ENCODE results near the gene SMAD6. TPM values are rescaled to one million over a fixed set of nuclear protein-coding genes. Genes with fewer than 3 reads are reported as not detected.

SMAD6 gene
- total and polyA plus RNA-seq, 9 of the 15 experiments (the other 6 are each of a cell fraction or from before 2014, with no cell fraction given) = 0.10 to 15.5 (median 3.7) TPM

GRCh38 chr15:66654739-66655375, 47.2 kb upstream of the SMAD6 start (continued):
- TF ChIP-seq SMARCB1 (IDR thresholded peaks at IDR 0.05; ENCODE audit: insufficient read length, low read depth) (no peak), PCBP2 (IDR thresholded peaks at IDR 0.05; ENCODE audit: low read depth, low read length, poor library complexity, severe bottlenecking) (no peak), GATAD2B (IDR thresholded peaks at IDR 0.05; ENCODE audit: borderline replicate concordance) (0 out of 2 replicates have a peak, but pooled peaks have one; percentile 54), LARP7 (IDR thresholded peaks at IDR 0.05) (no peak), ZNF639 (CRISPR knock-in tag; conservative IDR thresholded peaks at IDR 0.05 in 1 of 2, IDR thresholded peaks at IDR 0.05 in 1 of 2) (peak in 1 of 2 experiments; percentile 74; a peak in 2 of 4 replicates), NR2F6 (CRISPR knock-in tag; IDR thresholded peaks at IDR 0.05) (no peak), MLLT1 (IDR thresholded peaks at IDR 0.05) (0 out of 4 replicates have a peak, but pooled peaks of 1 of the 2 experiments have one; percentile 25), CBFA2T3 (IDR thresholded peaks at IDR 0.05) (peak; percentile 56), MAFK (IDR thresholded peaks at IDR 0.05; ENCODE audit: low read length) (no peak), HMGN3 (IDR thresholded peaks at IDR 0.05; ENCODE audit: borderline replicate concordance, extremely low read depth, insufficient read length, low read depth, low read length) (peak; percentile 95), NBN (IDR thresholded peaks at IDR 0.05; ENCODE audit: low read depth) (no peak), SPI1 (IDR thresholded peaks at IDR 0.05; ENCODE audit: borderline replicate concordance, low read depth, low read length) (no peak), FIP1L1 (IDR thresholded peaks at IDR 0.05; ENCODE audit: low read depth, low read length, poor library complexity, severe bottlenecking) (no peak)
- TF ChIP-seq, protein P1, sequence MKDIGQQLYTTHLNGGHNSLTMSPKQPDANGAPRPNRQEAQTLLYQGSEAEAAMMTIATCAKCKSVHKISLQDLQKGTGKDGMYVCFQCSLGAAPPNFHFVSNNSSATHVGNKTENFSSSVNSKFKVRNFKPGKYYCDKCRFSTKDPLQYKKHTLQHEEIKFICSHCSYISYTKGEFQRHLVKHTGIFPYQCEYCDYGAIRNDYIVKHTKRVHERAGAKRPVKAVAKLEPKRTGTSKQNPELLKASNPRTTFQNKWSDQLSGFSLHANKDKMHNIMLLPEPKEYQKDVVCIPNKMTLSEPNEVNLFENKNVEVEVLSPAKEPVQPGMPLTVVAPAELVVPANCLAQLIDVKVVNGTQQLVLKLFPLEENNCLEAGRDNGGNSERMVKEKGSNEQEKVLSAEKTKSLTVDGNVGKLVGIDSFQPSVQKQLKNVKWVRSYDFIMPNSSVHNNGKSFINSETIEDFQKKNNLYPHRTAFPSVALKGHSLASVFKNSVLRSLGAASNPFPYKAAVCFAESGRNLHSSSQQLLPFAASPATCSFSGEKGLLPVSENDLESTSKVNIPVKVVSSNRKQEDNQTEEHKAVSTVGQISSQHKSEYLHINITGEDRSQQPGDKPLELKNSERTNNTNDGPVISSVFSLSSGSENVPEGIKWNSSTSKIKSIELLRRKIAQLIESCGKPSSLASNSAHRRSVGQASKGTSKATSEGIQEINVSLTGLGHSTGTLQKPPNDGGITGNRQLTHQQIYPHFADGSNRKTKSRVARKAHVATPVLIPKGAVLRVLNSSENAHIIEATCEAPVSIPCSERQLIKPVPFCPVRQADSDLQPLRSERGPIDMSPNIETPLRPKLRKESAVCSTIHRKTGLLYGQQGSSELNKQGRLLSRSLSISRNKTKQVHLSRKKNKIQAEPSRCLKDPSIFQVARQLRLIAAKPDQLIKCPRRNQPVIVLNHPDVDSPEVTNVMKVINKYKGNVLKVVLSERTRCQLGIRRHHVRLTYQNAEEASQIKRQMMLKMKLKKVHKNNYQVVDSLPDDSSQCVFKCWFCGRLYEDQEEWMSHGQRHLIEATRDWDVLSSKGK (CRISPR knock-in tag; IDR thresholded peaks at IDR 0.05) = no peak
- TF ChIP-seq, protein P2, sequence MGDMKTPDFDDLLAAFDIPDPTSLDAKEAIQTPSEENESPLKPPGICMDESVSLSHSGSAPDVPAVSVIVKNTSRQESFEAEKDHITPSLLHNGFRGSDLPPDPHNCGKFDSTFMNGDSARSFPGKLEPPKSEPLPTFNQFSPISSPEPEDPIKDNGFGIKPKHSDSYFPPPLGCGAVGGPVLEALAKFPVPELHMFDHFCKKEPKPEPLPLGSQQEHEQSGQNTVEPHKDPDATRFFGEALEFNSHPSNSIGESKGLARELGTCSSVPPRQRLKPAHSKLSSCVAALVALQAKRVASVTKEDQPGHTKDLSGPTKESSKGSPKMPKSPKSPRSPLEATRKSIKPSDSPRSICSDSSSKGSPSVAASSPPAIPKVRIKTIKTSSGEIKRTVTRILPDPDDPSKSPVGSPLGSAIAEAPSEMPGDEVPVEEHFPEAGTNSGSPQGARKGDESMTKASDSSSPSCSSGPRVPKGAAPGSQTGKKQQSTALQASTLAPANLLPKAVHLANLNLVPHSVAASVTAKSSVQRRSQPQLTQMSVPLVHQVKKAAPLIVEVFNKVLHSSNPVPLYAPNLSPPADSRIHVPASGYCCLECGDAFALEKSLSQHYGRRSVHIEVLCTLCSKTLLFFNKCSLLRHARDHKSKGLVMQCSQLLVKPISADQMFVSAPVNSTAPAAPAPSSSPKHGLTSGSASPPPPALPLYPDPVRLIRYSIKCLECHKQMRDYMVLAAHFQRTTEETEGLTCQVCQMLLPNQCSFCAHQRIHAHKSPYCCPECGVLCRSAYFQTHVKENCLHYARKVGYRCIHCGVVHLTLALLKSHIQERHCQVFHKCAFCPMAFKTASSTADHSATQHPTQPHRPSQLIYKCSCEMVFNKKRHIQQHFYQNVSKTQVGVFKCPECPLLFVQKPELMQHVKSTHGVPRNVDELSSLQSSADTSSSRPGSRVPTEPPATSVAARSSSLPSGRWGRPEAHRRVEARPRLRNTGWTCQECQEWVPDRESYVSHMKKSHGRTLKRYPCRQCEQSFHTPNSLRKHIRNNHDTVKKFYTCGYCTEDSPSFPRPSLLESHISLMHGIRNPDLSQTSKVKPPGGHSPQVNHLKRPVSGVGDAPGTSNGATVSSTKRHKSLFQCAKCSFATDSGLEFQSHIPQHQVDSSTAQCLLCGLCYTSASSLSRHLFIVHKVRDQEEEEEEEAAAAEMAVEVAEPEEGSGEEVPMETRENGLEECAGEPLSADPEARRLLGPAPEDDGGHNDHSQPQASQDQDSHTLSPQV (IDR thresholded peaks at IDR 0.05) = peak; percentile 71

Data from K562 (cell line).